ENCODE data around the gene CLCN1.

GRCh38 chr7:143381427-143382125, 65.7 kb downstream of the CLCN1 start:
- TF ChIP-seq GATA2 (IDR thresholded peaks at IDR 0.05; ENCODE audit: low read depth, low read length): no peak
- TF ChIP-seq GATA3 (IDR thresholded peaks at IDR 0.05; ENCODE audit: low read depth, low read length): no peak
